Smooth muscle cell (in vitro differentiated cells): ENCODE data around the gene CDX1. TPM values are rescaled to one million over a fixed set of nuclear protein-coding genes. Genes with fewer than 3 reads are reported as not detected.
A peak's percentile ranks its signal among the peaks of the same experiment; 100 is the strongest.

Experiments
- DNase-seq: peaks from one replicate; lab custom pipeline; 2025; ENCODE audit not compliant: unreplicated experiment; lab: John Stamatoyannopoulos, UW
- H2AFZ ChIP-seq: fragments of 200-600 bp; sonication (generic); 2 replicates; pipeline ENCODE4 v1.6.0; 2016; ENCODE audit warnings: antibody characterized with exemption, low read depth, mild to moderate bottlenecking
- H3F3A ChIP-seq: fragments of 200-600 bp; sonication (generic); 2 replicates; pipeline ENCODE4 v1.6.0; 2017; ENCODE audit warnings: antibody characterized with exemption, low read depth
- H3K27ac ChIP-seq: fragments of 200-600 bp; sonication (generic); 2 replicates; pipeline ENCODE4 v1.5.1; 2016; ENCODE audit warnings: low read depth, mild to moderate bottlenecking
- H3K27me3 ChIP-seq: fragments of 200-600 bp; sonication (generic); 2 replicates; pipeline ENCODE4 v1.6.1; 2016; ENCODE audit warnings: low read depth, mild to moderate bottlenecking
- H3K36me3 ChIP-seq: fragments of 200-600 bp; sonication (generic); 2 replicates; pipeline ENCODE4 v1.5.1; 2016; ENCODE audit warnings: low read depth
- H3K4me1 ChIP-seq: fragments of 200-600 bp; sonication (generic); 2 replicates; pipeline ENCODE4 v1.5.1; 2016; ENCODE audit warnings: low read depth
- H3K4me2 ChIP-seq: fragments of 200-600 bp; sonication (generic); 2 replicates; pipeline ENCODE4 v1.6.0; 2016; ENCODE audit warnings: mild to moderate bottlenecking
- H3K4me3 ChIP-seq: fragments of 200-600 bp; sonication (generic); 2 replicates; pipeline ENCODE4 v1.5.1; 2016; ENCODE audit warnings: mild to moderate bottlenecking
- H3K79me2 ChIP-seq: fragments of 200-600 bp; sonication (generic); 2 replicates; pipeline ENCODE4 v1.6.0; 2016; ENCODE audit warnings: low read depth, mild to moderate bottlenecking
- H3K9ac ChIP-seq: fragments of 200-600 bp; sonication (generic); 2 replicates; pipeline ENCODE4 v1.6.0; 2016; ENCODE audit warnings: low read depth
- H3K9me3 ChIP-seq: fragments of 200-600 bp; sonication (generic); replicated peaks from 2 replicates; pipeline ENCODE4 v1.5.1; 2016; ENCODE audit warnings: low read depth
- H4K20me1 ChIP-seq: fragments of 200-600 bp; sonication (generic); 2 replicates; pipeline ENCODE4 v1.6.0; 2016; ENCODE audit warnings: low read depth
- WGBS: methylation state at CpG from one replicate; pipeline ENCODE4 v1.1.7; 2016; ENCODE audit warnings: low lambda C conversion rate; 5-methylcytosine and 5-hydroxymethylcytosine counted together
- polyA plus RNA-seq: library from polyadenylated mRNA; unstranded; fragments of >200 nt; fragmentation: Nextera tagmentation; extraction: Ambion mirVana; gene quantifications from 2 replicates; pipeline ENCODE4 v1.2.1, GENCODE V29; 2016
- total RNA-seq: library from RNA; depleted of rRNA; stranded (reverse); fragments of >200 nt; gene quantifications from 2 replicates; pipeline ENCODE4 v1.2.3, GENCODE V29; 2014
- TF ChIP-seq, protein P1 (sequence below): fragments of 200-600 bp; sonication (generic); IDR thresholded peaks from 2 replicates; pipeline ENCODE4 v1.5.1; 2017; ENCODE audit warnings: borderline replicate concordance, mild to moderate bottlenecking, antibody characterized with exemption; ENCODE audit not compliant: insufficient read depth, poor library complexity, severe bottlenecking

Gene CDX1
- total and polyA plus RNA-seq, 2 experiments from 2014 or later: 1.4 to 5.0 TPM

GRCh38 chr5:150126199-150126920 lies 40.2 kb upstream of the CDX1 start:
- no peaks in the 10 kb centered on the region for H3K9me3 ChIP-seq
- 88% methylated on average over 10 of the region's 10 CpGs for WGBS
- no peak overlapping the region for H3K4me2 ChIP-seq
- H3K27ac ChIP-seq: peak overlapping the region; percentile 49
- H3K36me3 ChIP-seq: no peaks in the 10 kb centered on the region
- H2AFZ ChIP-seq: no peak overlapping the region
- H3K79me2 ChIP-seq: peaks cover 1% of the 10 kb centered on the region
- H3K4me3 ChIP-seq: no peak overlapping the region
- DNase-seq: no peak
- peaks cover 11% of the 10 kb centered on the region for H4K20me1 ChIP-seq
- H3K27me3 ChIP-seq: no peaks in the 10 kb centered on the region
- H3K9ac ChIP-seq: no peak overlapping the region
- TF ChIP-seq, protein P1, sequence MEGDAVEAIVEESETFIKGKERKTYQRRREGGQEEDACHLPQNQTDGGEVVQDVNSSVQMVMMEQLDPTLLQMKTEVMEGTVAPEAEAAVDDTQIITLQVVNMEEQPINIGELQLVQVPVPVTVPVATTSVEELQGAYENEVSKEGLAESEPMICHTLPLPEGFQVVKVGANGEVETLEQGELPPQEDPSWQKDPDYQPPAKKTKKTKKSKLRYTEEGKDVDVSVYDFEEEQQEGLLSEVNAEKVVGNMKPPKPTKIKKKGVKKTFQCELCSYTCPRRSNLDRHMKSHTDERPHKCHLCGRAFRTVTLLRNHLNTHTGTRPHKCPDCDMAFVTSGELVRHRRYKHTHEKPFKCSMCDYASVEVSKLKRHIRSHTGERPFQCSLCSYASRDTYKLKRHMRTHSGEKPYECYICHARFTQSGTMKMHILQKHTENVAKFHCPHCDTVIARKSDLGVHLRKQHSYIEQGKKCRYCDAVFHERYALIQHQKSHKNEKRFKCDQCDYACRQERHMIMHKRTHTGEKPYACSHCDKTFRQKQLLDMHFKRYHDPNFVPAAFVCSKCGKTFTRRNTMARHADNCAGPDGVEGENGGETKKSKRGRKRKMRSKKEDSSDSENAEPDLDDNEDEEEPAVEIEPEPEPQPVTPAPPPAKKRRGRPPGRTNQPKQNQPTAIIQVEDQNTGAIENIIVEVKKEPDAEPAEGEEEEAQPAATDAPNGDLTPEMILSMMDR: no peak
- no peaks in the 10 kb centered on the region for H3K4me1 ChIP-seq
- H3F3A ChIP-seq: peaks cover 43% of the 10 kb centered on the region

GRCh38 chr5:150126921-150127265 lies 39.7 kb upstream of the CDX1 start:
- Histone ChIP-seq H2AFZ (no peak overlapping the region), H3K36me3 (no peaks in the 10 kb centered on the region), H3K4me2 (no peak overlapping the region), H3K27ac (peak overlapping the region; percentile 49), H3K4me3 (no peak overlapping the region), H3K27me3 (no peaks in the 10 kb centered on the region), H3K9me3 (no peaks in the 10 kb centered on the region), H3K4me1 (no peaks in the 10 kb centered on the region), H3K79me2 (peaks cover 7% of the 10 kb centered on the region), H4K20me1 (peaks cover 11% of the 10 kb centered on the region), H3K9ac (no peak overlapping the region), H3F3A (peaks cover 38% of the 10 kb centered on the region)
- TF ChIP-seq, protein P1: no peak
- 88% methylated on average over 6 of the region's 6 CpGs for WGBS
- no peak for DNase-seq

- no peak overlapping the region for H3K9ac ChIP-seq
- H3F3A ChIP-seq: peaks cover 15% of the 10 kb centered on the region
- no peaks in the 10 kb centered on the region for H3K4me1 ChIP-seq
- TF ChIP-seq, protein P1: no peak
- H3K79me2 ChIP-seq: peaks cover 10% of the 10 kb centered on the region
- no peaks in the 10 kb centered on the region for H3K36me3 ChIP-seq
- peaks cover 11% of the 10 kb centered on the region for H4K20me1 ChIP-seq
- no peak overlapping the region for H3K4me2 ChIP-seq
- WGBS: 91% methylated on average over 8 of the region's 8 CpGs
- no peak overlapping the region for H2AFZ ChIP-seq
- no peak overlapping the region for H3K4me3 ChIP-seq
- no peak for DNase-seq
- H3K27me3 ChIP-seq: no peaks in the 10 kb centered on the region
- peak overlapping the region; percentile 7 for H3K27ac ChIP-seq
- H3K9me3 ChIP-seq: no peaks in the 10 kb centered on the region
These were observed 37.1 kb upstream of the CDX1 start for GRCh38 chr5:150129454-150129812.
